ENCODE results near the gene TP53BP1. TPM values are rescaled to one million over a fixed set of nuclear protein-coding genes. Genes with fewer than 3 reads are reported as not detected.
A peak's percentile ranks its signal among the peaks of the same experiment; 100 is the strongest.

Gene TP53BP1
- total and polyA plus RNA-seq, 2 of the 13 experiments (the other 11 are each of a cell fraction or from before 2014, with no cell fraction given): 17.1 to 17.4 TPM

- no peak for TF ChIP-seq REST (IDR thresholded peaks at IDR 0.05; ENCODE audit: borderline replicate concordance in 1 of 2, low read depth in 1 of 2, low read length in 2 of 2)
These were observed 18.3 kb upstream of the TP53BP1 start (continued) for GRCh38 chr15:43511012-43511885.

- in situ Hi-C loops (cut with HindIII; ENCODE audit: extremely low pct_ligation_motif_present, low pct_unique_long_range_greater_than_20kb): loop anchor here (10.0 kb wide), 1 partner anchor 264 kb away; the partner anchor contains the start of gene ELL3
- Histone ChIP-seq H3K27ac (ENCODE audit: extremely low read length, insufficient read depth, low read length) (peak overlapping the region; percentile 80), H3K36me3 (replicated peaks in 1 of 2; ENCODE audit: control insufficient read depth in 1 of 2, insufficient read depth in 2 of 2, low read length in 2 of 2) (no peaks in the 10 kb centered on the region), H4K20me1 (ENCODE audit: insufficient read depth, low read length) (no peaks in the 10 kb centered on the region), H3K4me1 (ENCODE audit: insufficient read depth, low read length) (peaks cover 32% of the 10 kb centered on the region), H3K4me2 (ENCODE audit: low read depth, low read length) (peak overlapping the region; percentile 98), H3K4me3 (replicated peaks in 1 of 3; ENCODE audit: insufficient read depth in 1 of 3, low read depth in 2 of 3, low read length in 3 of 3) (peak overlapping the region; percentile 67 to 78 (median 73)), H2AFZ (ENCODE audit: low read length) (peak overlapping the region; percentile 20), H3K9me3 (ENCODE audit: low read length) (no peaks in the 10 kb centered on the region), H3K79me2 (ENCODE audit: insufficient read depth, low read length) (no peaks in the 10 kb centered on the region), H3K27me3 (ENCODE audit: control insufficient read depth in 1 of 2, insufficient read depth in 2 of 2, low read length in 2 of 2) (peaks cover 2 to 7% of the 10 kb centered on the region in 2 experiments; a peak in 3 of 5 replicates), H3K9ac (ENCODE audit: insufficient read depth, low read depth, low read length) (peak overlapping the region; percentile 68)
- ChIA-PET CTCF (ENCODE audit: low intra/inter-chr PET ratio, low total read pairs) (no interaction called here), POLR2A (interaction anchor here (1.3 to 4.0 kb wide), 5 partner anchors 9 to 236 kb away, joined by 5 to 24 read pairs (median 7); partner anchors contain the start of genes PDIA3, TP53BP1, TUBGCP4 and ZSCAN29)
- BruUV-seq (replicated peaks): TSS peak; percentile 86
- intact Hi-C loops (cut with micrococcal nuclease; ENCODE audit: unreplicated experiment): loop anchor here (2.0 kb wide), 1 partner anchor 18 kb away; the partner anchor contains the start of gene TP53BP1
- WGBS (ENCODE audit: low lambda C conversion rate): under 1% methylated on average over 13 of the region's 41 CpGs
- peak; percentile 96 for ATAC-seq
- DNase-seq (ENCODE audit: low spot score): peak; percentile 97
- FAIRE-seq: peak; percentile 83
- TF ChIP-seq ATF6 (CRISPR knock-in tag; conservative IDR thresholded peaks at IDR 0.05): no peak
- TF ChIP-seq NR2F1 (CRISPR knock-in tag; IDR thresholded peaks at IDR 0.05): peak in 1 of 2 experiments; percentile 23; a peak in 1 of 4 replicates
- TF ChIP-seq SAP130 (CRISPR knock-in tag; IDR thresholded peaks at IDR 0.05; ENCODE audit: low read depth): peak; percentile 96
- no peak for TF ChIP-seq SP1 (IDR thresholded peaks at IDR 0.05)
- TF ChIP-seq SP1 (CRISPR knock-in tag; IDR thresholded peaks at IDR 0.05): peak; percentile 87
- peak; percentile 92 for TF ChIP-seq ARID4A (CRISPR knock-in tag; IDR thresholded peaks at IDR 0.05; ENCODE audit: borderline replicate concordance)
- no peak for TF ChIP-seq HDAC2 (CRISPR knock-in tag; IDR thresholded peaks at IDR 0.05)
These were observed 17.4 kb upstream of the TP53BP1 start for GRCh38 chr15:43510200-43511011.

All from HepG2 (cell line).